HFFc6 (cell line): ENCODE data around the gene PTF1A. TPM values are rescaled to one million over a fixed set of nuclear protein-coding genes. Genes with fewer than 3 reads are reported as not detected.

Experiments
- DNase-seq: peaks from one replicate; pipeline ENCODE4 v3.0.0-alpha.2; 2018
- H3K27ac Mint-ChIP-seq: 2 replicates; pipeline ENCODE4 v1.8.0; 2020; ENCODE audit warnings: mild to moderate bottlenecking, mixed read lengths
- H3K27me3 Mint-ChIP-seq: 2 replicates; pipeline ENCODE4 v1.8.0; 2021; ENCODE audit warnings: mild to moderate bottlenecking, moderate library complexity, mixed read lengths; ENCODE audit not compliant: insufficient read depth
- H3K36me3 Mint-ChIP-seq: 2 replicates; pipeline ENCODE4 v1.8.0; 2021; ENCODE audit warnings: low read depth, mixed read lengths
- H3K4me1 Mint-ChIP-seq: 2 replicates; pipeline ENCODE4 v1.8.0; 2020; ENCODE audit warnings: low read depth, mixed read lengths
- H3K4me3 Mint-ChIP-seq: 2 replicates; pipeline ENCODE4 v1.8.0; 2020; ENCODE audit warnings: mild to moderate bottlenecking, moderate library complexity, mixed read lengths
- H3K9me3 Mint-ChIP-seq: 2 replicates; pipeline ENCODE4 v1.8.0; 2020; ENCODE audit warnings: mild to moderate bottlenecking, mixed read lengths
- total RNA-seq, 6 experiments: library from RNA; stranded (reverse); fragmentation: NEBNext Ultra II Directional; extraction: Animal tissue kit (Norgen Biotek cat#: 25700); gene quantifications; 2 replicates in 1 of 6; 3 replicates in 5 of 6; pipeline ENCODE4 v1.2.3, GENCODE V29; 2021
- TF ChIP-seq, protein P1 (sequence below): fragments of 200-600 bp; sonication (generic); IDR thresholded peaks from 2 replicates; pipeline ENCODE4 v1.5.0; 2021; ENCODE audit warnings: antibody characterized with exemption, mild to moderate bottlenecking

The PTF1A gene
- total RNA-seq, 6 experiments from 2014 or later: not detected

DNA sequence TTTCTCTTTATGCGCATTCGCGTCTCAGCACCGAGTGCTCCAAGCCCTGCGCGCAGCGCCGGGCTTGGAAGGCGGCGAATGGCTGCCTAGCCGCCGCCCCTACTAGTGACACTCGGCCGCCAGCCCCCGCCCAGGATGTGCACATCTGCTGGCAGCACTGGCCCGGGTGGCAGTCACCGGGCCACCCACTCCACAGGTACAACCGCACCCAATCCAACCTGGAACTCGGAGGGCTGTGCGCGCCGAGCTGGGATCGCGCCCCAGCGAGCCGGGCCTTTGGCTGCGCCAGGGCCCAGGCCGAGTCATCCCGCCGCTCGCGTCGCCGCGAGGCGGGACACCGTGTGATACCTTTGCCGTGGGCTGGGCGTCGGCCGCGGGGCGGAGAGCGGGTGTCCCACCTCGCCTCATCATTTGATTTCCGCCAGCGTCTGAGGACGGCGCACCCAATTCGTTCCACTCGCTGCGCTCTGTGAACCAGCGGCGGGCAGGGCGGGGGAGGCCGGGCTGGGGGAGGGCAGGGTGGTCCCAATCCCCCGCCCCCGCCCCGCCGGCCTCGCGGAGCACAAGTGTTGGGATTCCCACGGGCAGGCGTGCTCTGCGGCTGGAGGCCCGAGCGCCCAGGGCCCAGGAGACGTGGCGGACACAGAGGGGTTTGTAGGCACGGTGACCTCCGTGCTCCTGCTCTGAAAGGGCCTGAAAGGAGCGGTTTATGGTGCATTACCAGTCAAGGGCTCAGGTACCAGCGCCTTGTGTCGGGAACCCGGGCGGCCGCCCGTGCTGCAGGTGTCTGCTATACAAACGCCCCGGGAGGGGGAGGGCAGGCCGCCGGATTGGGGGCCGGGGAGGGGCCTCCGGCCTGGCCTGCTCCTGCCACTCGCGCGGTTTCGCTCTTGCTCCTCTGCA is 17.8 kb upstream of the PTF1A start:
- Mint-ChIP-seq H3K27me3 (peaks cover 19% of the 10 kb centered on the region), H3K4me1 (no peaks in the 10 kb centered on the region), H3K4me3 (no peak overlapping the region), H3K9me3 (no peaks in the 10 kb centered on the region), H3K36me3 (no peaks in the 10 kb centered on the region), H3K27ac (no peak overlapping the region)
- TF ChIP-seq, protein P1, sequence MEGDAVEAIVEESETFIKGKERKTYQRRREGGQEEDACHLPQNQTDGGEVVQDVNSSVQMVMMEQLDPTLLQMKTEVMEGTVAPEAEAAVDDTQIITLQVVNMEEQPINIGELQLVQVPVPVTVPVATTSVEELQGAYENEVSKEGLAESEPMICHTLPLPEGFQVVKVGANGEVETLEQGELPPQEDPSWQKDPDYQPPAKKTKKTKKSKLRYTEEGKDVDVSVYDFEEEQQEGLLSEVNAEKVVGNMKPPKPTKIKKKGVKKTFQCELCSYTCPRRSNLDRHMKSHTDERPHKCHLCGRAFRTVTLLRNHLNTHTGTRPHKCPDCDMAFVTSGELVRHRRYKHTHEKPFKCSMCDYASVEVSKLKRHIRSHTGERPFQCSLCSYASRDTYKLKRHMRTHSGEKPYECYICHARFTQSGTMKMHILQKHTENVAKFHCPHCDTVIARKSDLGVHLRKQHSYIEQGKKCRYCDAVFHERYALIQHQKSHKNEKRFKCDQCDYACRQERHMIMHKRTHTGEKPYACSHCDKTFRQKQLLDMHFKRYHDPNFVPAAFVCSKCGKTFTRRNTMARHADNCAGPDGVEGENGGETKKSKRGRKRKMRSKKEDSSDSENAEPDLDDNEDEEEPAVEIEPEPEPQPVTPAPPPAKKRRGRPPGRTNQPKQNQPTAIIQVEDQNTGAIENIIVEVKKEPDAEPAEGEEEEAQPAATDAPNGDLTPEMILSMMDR: no peak
- no peak for DNase-seq

GRCh38 chr10:23174977-23175512 is 17.1 kb upstream of the PTF1A start:
- no peaks in the 10 kb centered on the region for H3K4me1 Mint-ChIP-seq
- H3K36me3 Mint-ChIP-seq: no peaks in the 10 kb centered on the region
- H3K27ac Mint-ChIP-seq: no peak overlapping the region
- H3K4me3 Mint-ChIP-seq: no peak overlapping the region
- H3K27me3 Mint-ChIP-seq: peaks cover 23% of the 10 kb centered on the region
- TF ChIP-seq, protein P1: no peak
- H3K9me3 Mint-ChIP-seq: no peaks in the 10 kb centered on the region
- DNase-seq: no peak

DNA sequence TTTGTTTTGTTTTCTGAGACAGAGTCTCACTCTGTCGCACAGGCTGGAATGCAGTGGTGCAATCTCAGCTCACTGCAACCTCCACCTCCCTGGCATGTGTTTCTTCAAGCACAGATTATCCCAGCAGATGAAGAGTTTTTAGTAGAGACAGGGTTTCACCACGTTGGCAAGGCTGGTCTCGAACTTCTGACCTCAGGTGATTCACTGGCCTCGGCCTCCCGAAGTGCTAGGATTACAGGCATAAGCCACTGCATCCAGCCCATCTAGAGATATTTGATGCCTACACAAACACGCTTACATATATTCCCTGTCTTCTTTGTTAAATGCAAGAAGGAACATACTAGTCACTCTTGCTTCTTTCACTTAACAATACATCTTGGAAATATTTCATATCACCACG is 5.9 kb upstream of the PTF1A start:
- Mint-ChIP-seq H3K27me3 (peaks cover 13% of the 10 kb centered on the region), H3K36me3 (no peaks in the 10 kb centered on the region), H3K4me3 (no peak overlapping the region), H3K4me1 (no peaks in the 10 kb centered on the region), H3K9me3 (no peaks in the 10 kb centered on the region), H3K27ac (no peak overlapping the region)
- TF ChIP-seq, protein P1: no peak
- DNase-seq: no peak

DNA sequence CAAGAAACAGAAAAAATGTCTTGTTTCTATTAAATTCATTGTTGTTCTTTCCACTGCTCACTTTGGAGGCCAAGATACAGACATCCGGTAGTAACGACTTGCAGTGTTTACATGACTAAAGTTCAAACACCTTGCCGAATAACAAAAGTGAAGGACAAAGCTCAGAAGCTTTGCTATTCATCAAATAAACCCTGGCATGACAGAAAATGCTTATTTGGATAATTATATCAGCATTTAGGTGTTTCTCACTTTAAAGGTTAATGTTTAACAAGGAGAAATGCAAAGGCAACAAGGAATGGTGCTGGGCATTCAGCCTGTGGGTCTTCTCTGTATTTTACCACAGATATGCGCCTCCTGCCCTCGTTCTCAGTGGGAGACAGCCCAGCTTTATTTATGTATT is 5.4 kb upstream of the PTF1A start:
- no peak for DNase-seq
- Mint-ChIP-seq H3K27me3 (peaks cover 17% of the 10 kb centered on the region), H3K4me1 (no peaks in the 10 kb centered on the region), H3K27ac (no peak overlapping the region), H3K9me3 (no peaks in the 10 kb centered on the region), H3K4me3 (no peak overlapping the region), H3K36me3 (no peaks in the 10 kb centered on the region)
- TF ChIP-seq, protein P1: no peak

- Mint-ChIP-seq H3K9me3 (no peaks in the 10 kb centered on the region), H3K27ac (no peak overlapping the region), H3K27me3 (peaks cover 17% of the 10 kb centered on the region), H3K4me3 (no peak overlapping the region), H3K36me3 (no peaks in the 10 kb centered on the region), H3K4me1 (no peaks in the 10 kb centered on the region)
- TF ChIP-seq, protein P1: no peak
- DNase-seq: no peak
Observed at GRCh38 chr10:23187155-23187554, 5.0 kb upstream of the PTF1A start.
